GM10248 (cell line): ENCODE data around the gene IQCC.

ENCODE experiments used
- CTCF ChIA-PET: fragments of 300-600 bp; sonication (Branson Sonifier 250); formaldehyde crosslinking; extraction: SDS; loops from one replicate; lab custom pipeline; 2021; ENCODE audit warnings: antibody characterized with exemption; lab: Yijun Ruan, JAX
- POLR2A ChIA-PET: fragments of 350-650 bp; sonication (Branson Sonifier 250); formaldehyde crosslinking; extraction: SDS; loops from one replicate; lab custom pipeline; 2020; ENCODE audit warnings: antibody characterized with exemption; lab: Yijun Ruan, JAX
- DNase-seq: peaks from one replicate; pipeline ENCODE4 v3.0.0; 2012; ENCODE audit errors: extremely low spot score
- CTCF ChIP-seq: IDR thresholded peaks from 2 replicates; pipeline ENCODE4 v1.5.1; 2012; ENCODE audit warnings: mild to moderate bottlenecking, low read depth; ENCODE audit errors: extremely low read depth, missing control alignments, control extremely low read depth

IQCC gene

GRCh38 chr1:32224285-32224684 is 18.8 kb downstream of the IQCC start:
- TF ChIP-seq CTCF, result no peak
- no peak for DNase-seq
- CTCF ChIA-PET, result interaction anchor here (0.8 to 1.4 kb wide), 4 partner anchors 9 to 26 kb away, joined by 3 to 4 read pairs (median 3); no protein-coding TSS in a partner anchor
- POLR2A ChIA-PET, result interaction anchor here (0.6 kb wide), 1 partner anchor 52 kb away, joined by 3 read pairs; no protein-coding TSS in a partner anchor

- no peak for TF ChIP-seq CTCF
- CTCF ChIA-PET, result interaction anchor here (1.1 to 5.0 kb wide), 4 partner anchors 12 to 89 kb away, joined by 4 to 25 read pairs (median 18); no protein-coding TSS in a partner anchor
- POLR2A ChIA-PET, result interaction anchor here (1.0 to 1.3 kb wide), 2 partner anchors 105 to 108 kb away, joined by 3 to 4 read pairs; partner anchors contain the start of gene MARCKSL1
- DNase-seq, result no peak
Observed at GRCh38 chr1:32228771-32229170, 23.3 kb downstream of the IQCC start.

GRCh38 chr1:32231843-32232432 is 26.5 kb downstream of the IQCC start:
- no peak for TF ChIP-seq CTCF
- DNase-seq, result no peak
- CTCF ChIA-PET, result interaction anchor here (0.7 to 5.0 kb wide), 7 partner anchors 9 to 169 kb away, joined by 3 to 22 read pairs (median 5); no protein-coding TSS in a partner anchor
- POLR2A ChIA-PET, result interaction anchor here (0.5 to 1.2 kb wide), 3 partner anchors 9 to 124 kb away, joined by 3 to 6 read pairs (median 5); partner anchors contain the start of gene KPNA6

GRCh38 chr1:32232558-32233304 is 27.3 kb downstream of the IQCC start:
- DNase-seq, result no peak
- no peak for TF ChIP-seq CTCF
- POLR2A ChIA-PET, result interaction anchor here (1.2 kb wide), 1 partner anchor 8 kb away, joined by 3 read pairs; no protein-coding TSS in a partner anchor
- CTCF ChIA-PET, result interaction anchor here (1.7 to 2.5 kb wide), 3 partner anchors 15 to 168 kb away, joined by 4 to 12 read pairs (median 7); no protein-coding TSS in a partner anchor

- ChIA-PET CTCF (interaction anchor here (1.1 to 10.0 kb wide), 3 partner anchors 17 to 81 kb away, joined by 3 to 104 read pairs (median 13); partner anchors contain the start of genes FAM167B and LCK), POLR2A (interaction anchor here (2.1 kb wide), 1 partner anchor 101 kb away, joined by 6 read pairs; the partner anchor contains the start of gene MARCKSL1)
- TF ChIP-seq CTCF, result no peak
- DNase-seq, result no peak
Observed at GRCh38 chr1:32234792-32235191, 29.3 kb downstream of the IQCC start.

- ChIA-PET CTCF (interaction anchor here (1.4 to 14.4 kb wide), 4 partner anchors 10 to 78 kb away, joined by 4 to 156 read pairs (median 63); partner anchors contain the start of genes FAM167B and LCK), POLR2A (no interaction called here)
- no peak for TF ChIP-seq CTCF
- no peak for DNase-seq
Observed at GRCh38 chr1:32239337-32239736, 33.9 kb downstream of the IQCC start.
